ENCODE measurements around the gene LEFTY1. TPM values are rescaled to one million over a fixed set of nuclear protein-coding genes. Genes with fewer than 3 reads are reported as not detected.
"Not testable (repeated sequence)": the region's sequence is repeated elsewhere in the genome, so short reads cannot be mapped to it uniquely, and the experiment has no call there.

The LEFTY1 gene
- total RNA-seq, 2 experiments from 2014 or later, result 0.39 TPM; not detected in 1

GRCh38 chr1:225899044-225899925 is 10.3 kb upstream of the LEFTY1 start:
- no peak for DNase-seq
- Mint-ChIP-seq H3K4me3 (no peak overlapping the region), H3K36me3 (peaks cover 4% of the 10 kb centered on the region), H3K27me3 (no peaks in the 10 kb centered on the region), H3K9me3 (no peaks in the 10 kb centered on the region), H3K4me1 (peaks cover 37% of the 10 kb centered on the region), H3K27ac (no peak overlapping the region)

GRCh38 chr1:225897595-225898514 is 8.9 kb upstream of the LEFTY1 start:
- no peak for DNase-seq
- Mint-ChIP-seq H3K27ac (peak overlapping the region; percentile 89), H3K4me3 (peak overlapping the region; percentile 24), H3K36me3 (peaks cover 4% of the 10 kb centered on the region), H3K27me3 (no peaks in the 10 kb centered on the region), H3K9me3 (no peaks in the 10 kb centered on the region), H3K4me1 (peaks cover 41% of the 10 kb centered on the region)

GRCh38 chr1:225896937-225897549 is 8.1 kb upstream of the LEFTY1 start:
- H3K27ac Mint-ChIP-seq, result peak overlapping the region; percentile 89
- no peaks in the 10 kb centered on the region for H3K27me3 Mint-ChIP-seq
- peak; percentile 63 for DNase-seq
- peaks cover 4% of the 10 kb centered on the region for H3K36me3 Mint-ChIP-seq
- peak overlapping the region; percentile 54 for H3K4me3 Mint-ChIP-seq
- no peaks in the 10 kb centered on the region for H3K9me3 Mint-ChIP-seq
- H3K4me1 Mint-ChIP-seq, result peaks cover 41% of the 10 kb centered on the region

GRCh38 chr1:225896494-225896893 is 7.5 kb upstream of the LEFTY1 start:
- Mint-ChIP-seq H3K36me3 (peaks cover 4% of the 10 kb centered on the region), H3K9me3 (no peaks in the 10 kb centered on the region), H3K27ac (peak overlapping the region; percentile 89), H3K4me3 (peak overlapping the region; percentile 54), H3K27me3 (no peaks in the 10 kb centered on the region), H3K4me1 (peaks cover 41% of the 10 kb centered on the region)
- DNase-seq, result no peak

- no peak for DNase-seq
- H3K4me1 Mint-ChIP-seq, result peaks cover 22% of the 10 kb centered on the region
- no peaks in the 10 kb centered on the region for H3K27me3 Mint-ChIP-seq
- no peak overlapping the region for H3K27ac Mint-ChIP-seq
- no peaks in the 10 kb centered on the region for H3K36me3 Mint-ChIP-seq
- no peak overlapping the region for H3K4me3 Mint-ChIP-seq
- H3K9me3 Mint-ChIP-seq, result no peaks in the 10 kb centered on the region
These were observed 3.4 kb upstream of the LEFTY1 start for GRCh38 chr1:225892307-225892706.

GRCh38 chr1:225891229-225891972 is 2.5 kb upstream of the LEFTY1 start:
- Mint-ChIP-seq H3K27ac (no peak overlapping the region), H3K36me3 (no peaks in the 10 kb centered on the region), H3K9me3 (no peaks in the 10 kb centered on the region), H3K4me3 (no peak overlapping the region), H3K4me1 (peaks cover 13% of the 10 kb centered on the region), H3K27me3 (no peaks in the 10 kb centered on the region)
- no peak for DNase-seq

- no peaks in the 10 kb centered on the region for H3K9me3 Mint-ChIP-seq
- H3K36me3 Mint-ChIP-seq, result no peaks in the 10 kb centered on the region
- H3K4me3 Mint-ChIP-seq, result no peak overlapping the region
These were observed 1.6 kb upstream of the LEFTY1 start for GRCh38 chr1:225890346-225891228.

GRCh38 chr1:225889743-225890142 is 797 bp upstream of the LEFTY1 start:
- no peaks in the 10 kb centered on the region for H3K9me3 Mint-ChIP-seq
- H3K4me1 Mint-ChIP-seq, result peaks cover 8% of the 10 kb centered on the region
- H3K4me3 Mint-ChIP-seq, result no peak overlapping the region
- no peaks in the 10 kb centered on the region for H3K36me3 Mint-ChIP-seq
- no peak overlapping the region for H3K27ac Mint-ChIP-seq
- no peak for DNase-seq
- H3K27me3 Mint-ChIP-seq, result no peaks in the 10 kb centered on the region

More at GRCh38 chr1:225890346-225891228, 1.6 kb upstream of the LEFTY1 start:
- DNase-seq, result no peak
- Mint-ChIP-seq H3K27me3 (no peaks in the 10 kb centered on the region), H3K27ac (no peak overlapping the region), H3K4me1 (peaks cover 8% of the 10 kb centered on the region)

GRCh38 chr1:225888289-225888897 is 553 bp downstream of the LEFTY1 start:
- Mint-ChIP-seq H3K9me3 (no peaks in the 10 kb centered on the region), H3K4me3 (no peak overlapping the region), H3K36me3 (no peaks in the 10 kb centered on the region), H3K27ac (no peak overlapping the region), H3K27me3 (no peaks in the 10 kb centered on the region), H3K4me1 (peaks cover 7% of the 10 kb centered on the region)
- DNase-seq, result no peak

GRCh38 chr1:225887554-225888288 is 1.2 kb downstream of the LEFTY1 start:
- not testable (repeated sequence) for H3K9me3 Mint-ChIP-seq, H3K27me3 Mint-ChIP-seq, DNase-seq, H3K4me3 Mint-ChIP-seq, H3K27ac Mint-ChIP-seq, H3K36me3 Mint-ChIP-seq
- peaks cover 10% of the 10 kb centered on the region for H3K4me1 Mint-ChIP-seq

GRCh38 chr1:225887030-225887314 is 2.0 kb downstream of the LEFTY1 start:
- no peak overlapping the region for H3K4me3 Mint-ChIP-seq
- peaks cover 10% of the 10 kb centered on the region for H3K4me1 Mint-ChIP-seq
- H3K9me3 Mint-ChIP-seq, result no peaks in the 10 kb centered on the region
- no peak for DNase-seq
- H3K27me3 Mint-ChIP-seq, result no peaks in the 10 kb centered on the region
- H3K36me3 Mint-ChIP-seq, result peaks cover 1% of the 10 kb centered on the region
- H3K27ac Mint-ChIP-seq, result no peak overlapping the region

GRCh38 chr1:225886159-225887029 is 2.6 kb downstream of the LEFTY1 start:
- Mint-ChIP-seq H3K27ac (no peak overlapping the region), H3K9me3 (no peaks in the 10 kb centered on the region), H3K27me3 (no peaks in the 10 kb centered on the region), H3K4me3 (no peak overlapping the region), H3K36me3 (peaks cover 1% of the 10 kb centered on the region), H3K4me1 (peaks cover 11% of the 10 kb centered on the region)
- DNase-seq, result no peak
